ENCODE data around the gene TTBK1. TPM values are rescaled to one million over a fixed set of nuclear protein-coding genes. Genes with fewer than 3 reads are reported as not detected.

TTBK1 gene
- total RNA-seq, 2 experiments from 2014 or later, result 0.30 to 0.40 TPM

DNA sequence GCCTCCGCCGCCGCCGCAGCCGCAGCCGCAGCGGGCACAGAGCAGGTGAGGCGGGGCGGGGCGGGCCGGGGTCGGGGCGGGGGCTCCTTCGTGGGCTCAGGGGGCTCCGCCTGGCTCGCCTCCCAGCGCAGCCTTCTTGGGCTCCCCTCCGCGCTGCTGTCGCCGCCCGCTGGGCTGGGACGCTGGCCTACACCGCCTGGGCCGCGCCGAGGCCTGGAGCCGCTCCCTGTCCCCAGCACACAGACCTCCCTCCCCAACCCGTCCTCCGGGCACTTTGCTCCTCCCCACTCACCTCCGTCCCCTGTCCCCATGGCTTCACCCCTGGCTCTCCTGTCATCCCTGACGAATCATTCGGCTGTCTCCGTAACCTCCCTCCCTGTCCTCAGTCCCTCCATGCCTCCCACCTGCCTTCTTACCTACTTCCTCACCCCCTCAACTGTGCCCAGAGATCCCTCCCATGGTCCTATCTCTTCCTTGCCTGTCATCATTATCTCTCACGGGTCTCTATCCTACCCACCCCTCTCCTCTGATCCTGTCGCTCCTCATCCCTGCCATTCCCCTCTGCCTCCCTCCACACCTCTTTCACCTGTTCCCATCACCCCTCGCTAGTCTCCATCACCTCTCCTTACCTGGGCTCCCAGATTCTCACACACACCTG is 512 bp downstream of the TTBK1 start:
- peaks cover 17% of the 10 kb centered on the region for H3K4me1 Mint-ChIP-seq

DNA sequence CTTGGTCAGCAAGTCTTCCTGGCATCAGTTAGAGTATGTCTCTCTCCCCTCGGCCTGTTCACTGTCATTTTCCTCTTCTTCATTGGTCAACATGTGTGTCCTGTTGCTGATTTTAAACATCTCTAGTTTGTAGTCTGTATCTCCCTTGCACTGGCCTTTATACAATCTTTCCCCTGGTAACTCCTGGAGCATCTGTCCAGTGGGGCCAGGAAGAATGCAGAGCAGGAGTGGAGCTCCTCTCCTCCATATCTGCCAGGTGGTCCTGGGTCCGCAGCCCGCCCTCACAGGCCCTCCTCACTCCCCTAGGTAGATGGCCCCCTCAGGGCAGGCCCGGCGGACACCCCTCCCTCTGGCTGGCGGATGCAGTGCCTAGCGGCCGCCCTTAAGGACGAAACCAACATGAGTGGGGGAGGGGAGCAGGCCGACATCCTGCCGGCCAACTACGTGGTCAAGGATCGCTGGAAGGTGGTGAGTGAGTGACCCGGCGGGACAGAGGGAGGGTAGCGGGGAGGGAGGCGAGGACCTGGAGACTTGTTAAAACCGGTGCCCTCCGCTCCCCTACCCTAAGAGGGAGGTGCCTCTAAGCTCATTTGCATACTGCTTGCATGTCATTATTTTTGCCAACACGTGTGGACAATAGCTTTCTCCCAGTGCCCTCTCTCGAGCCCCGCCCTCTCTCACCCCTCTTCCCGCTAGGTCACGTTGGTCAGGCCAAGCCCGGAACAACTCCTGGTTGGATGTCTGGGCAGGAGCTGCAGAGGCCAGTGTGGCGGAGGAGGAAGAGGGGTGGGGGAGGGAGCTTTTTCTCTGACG is 3.2 kb downstream of the TTBK1 start:
- intact Hi-C loops (cut with DNase I, micrococcal nuclease), result loop anchor here (1.0 to 5.0 kb wide), 12 partner anchors 17 to 383 kb away; partner anchors contain the start of genes ABCC10 (in 2 of the 2), DNPH1 (in 2 of the 2), CNPY3 (in 1 of the 2) and GTPBP2 (in 1 of the 2)
- Mint-ChIP-seq H3K9me3 (ENCODE audit: low read depth) (no peaks in the 10 kb centered on the region), H3K27me3 (peaks cover 11% of the 10 kb centered on the region), H3K27ac (peak overlapping the region; percentile 62), H3K4me1 (peaks cover 23% of the 10 kb centered on the region), H3K36me3 (ENCODE audit: low read depth) (no peaks in the 10 kb centered on the region), H3K4me3 (peak overlapping the region; percentile 68)
- ATAC-seq (peak; percentile 34), DNase-seq (peak; percentile 47)
- CTCF ChIA-PET, result interaction anchor here (0.6 to 1.9 kb wide), 2 partner anchors 17 to 399 kb away, joined by 3 to 8 read pairs; partner anchors contain the start of gene DNPH1
- POLR2A ChIA-PET, result interaction anchor here (0.6 to 1.2 kb wide), 2 partner anchors 9 to 271 kb away, joined by 3 to 5 read pairs; partner anchors contain the start of gene POLR1C

More for the DNA sequence above, 512 bp downstream of the TTBK1 start:
- peaks cover 9% of the 10 kb centered on the region for H3K27me3 Mint-ChIP-seq
- no peak overlapping the region for H3K27ac Mint-ChIP-seq
- H3K36me3 Mint-ChIP-seq (ENCODE audit: low read depth), result no peaks in the 10 kb centered on the region
- peaks cover 4% of the 10 kb centered on the region for H3K9me3 Mint-ChIP-seq (ENCODE audit: low read depth)
- intact Hi-C loops (cut with DNase I, micrococcal nuclease), result no loop called here
- ATAC-seq (no peak), DNase-seq (no peak)
- no peak overlapping the region for H3K4me3 Mint-ChIP-seq
- CTCF ChIA-PET, result interaction anchor here (0.8 to 1.4 kb wide), 2 partner anchors 15 to 268 kb away, joined by 3 to 4 read pairs; partner anchors contain the start of gene DNPH1
- POLR2A ChIA-PET, result no interaction called here

DNA sequence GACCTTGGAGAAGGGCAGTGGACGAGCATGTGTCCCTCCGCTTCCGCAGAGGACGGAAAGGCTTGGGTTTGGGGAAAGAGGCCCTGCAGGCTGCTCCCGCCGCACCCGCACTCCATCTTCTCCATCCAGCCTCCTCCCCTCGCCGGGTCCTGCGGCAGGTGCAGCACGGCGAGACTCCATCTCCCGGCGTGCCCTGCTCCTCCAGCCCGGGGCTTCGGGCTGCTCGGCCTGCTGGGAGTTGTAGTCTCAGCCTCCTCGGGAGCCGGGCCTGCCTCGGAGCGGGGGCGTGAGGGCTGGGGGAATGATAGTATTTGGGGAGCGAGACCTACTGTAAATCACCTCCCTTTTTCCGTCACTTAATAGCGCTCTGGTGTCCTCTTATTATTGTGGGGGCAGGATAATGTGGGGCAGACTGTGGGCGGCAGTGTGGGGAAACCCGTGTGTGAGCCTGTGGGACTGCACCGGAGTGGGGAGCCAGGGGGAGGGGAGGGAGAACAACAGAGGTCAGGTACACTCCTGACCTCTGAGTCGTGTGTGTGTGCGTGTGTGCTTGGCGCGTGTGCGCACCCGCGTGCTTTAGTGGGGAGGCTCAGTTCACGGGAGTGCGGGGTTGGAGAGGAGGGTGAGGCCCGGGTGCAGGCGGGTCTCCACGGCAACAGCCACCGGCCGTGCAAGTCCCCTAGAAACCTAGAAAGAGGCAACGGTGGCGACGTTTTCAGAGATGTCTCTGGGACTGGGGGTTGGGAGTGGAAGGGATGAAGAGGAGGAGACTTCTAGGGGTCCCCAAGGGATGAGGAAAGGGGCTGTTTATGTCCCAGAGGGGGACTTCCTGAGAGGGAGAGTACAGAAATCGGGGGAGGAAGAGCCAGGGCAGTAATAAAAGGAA is 4.1 kb downstream of the TTBK1 start:
- ATAC-seq (peak; percentile 99), DNase-seq (peak; percentile 94)
- peaks cover 25% of the 10 kb centered on the region for H3K4me1 Mint-ChIP-seq
- H3K4me3 Mint-ChIP-seq, result peak overlapping the region; percentile 68
- ChIA-PET POLR2A (interaction anchor here (0.6 to 1.2 kb wide), 2 partner anchors 9 to 270 kb away, joined by 3 to 5 read pairs; partner anchors contain the start of gene POLR1C), CTCF (interaction anchor here (0.6 to 1.9 kb wide), 2 partner anchors 18 to 270 kb away, joined by 3 to 8 read pairs; partner anchors contain the start of gene DNPH1)
- H3K27me3 Mint-ChIP-seq, result peaks cover 14% of the 10 kb centered on the region
- H3K36me3 Mint-ChIP-seq (ENCODE audit: low read depth), result no peaks in the 10 kb centered on the region
- no peaks in the 10 kb centered on the region for H3K9me3 Mint-ChIP-seq (ENCODE audit: low read depth)
- intact Hi-C loops (cut with DNase I, micrococcal nuclease), result loop anchor here (1.0 to 5.0 kb wide), 12 partner anchors 18 to 382 kb away; partner anchors contain the start of genes ABCC10 (in 2 of the 2), DNPH1 (in 2 of the 2), CNPY3 (in 1 of the 2) and GTPBP2 (in 1 of the 2)
- peak overlapping the region; percentile 62 for H3K27ac Mint-ChIP-seq

DNA sequence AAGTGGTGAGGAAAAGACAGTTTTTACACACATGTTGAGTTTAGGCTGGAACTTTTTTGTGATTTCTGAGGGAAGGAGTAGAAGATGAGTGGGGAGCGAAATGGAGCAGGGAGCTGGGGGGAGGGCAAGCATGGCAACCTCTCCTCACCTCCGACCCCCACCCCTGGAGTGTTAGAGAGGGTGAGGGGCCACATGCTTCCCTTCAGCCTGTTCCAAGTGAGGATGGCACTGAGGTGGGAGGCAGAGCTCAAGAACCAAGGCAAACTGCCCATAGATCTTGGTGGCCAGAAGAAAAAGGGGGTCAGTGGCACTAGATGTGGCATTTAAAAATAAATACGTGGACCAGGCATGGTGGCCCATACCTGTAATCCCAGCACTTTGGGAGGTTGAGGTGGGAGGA is 4.8 kb downstream of the TTBK1 start:
- Mint-ChIP-seq H3K27ac (peak overlapping the region; percentile 62), H3K36me3 (ENCODE audit: low read depth) (no peaks in the 10 kb centered on the region), H3K9me3 (ENCODE audit: low read depth) (no peaks in the 10 kb centered on the region), H3K4me1 (peaks cover 25% of the 10 kb centered on the region), H3K27me3 (peaks cover 18% of the 10 kb centered on the region), H3K4me3 (peak overlapping the region; percentile 68)
- DNase-seq, result no peak
- ChIA-PET POLR2A (no interaction called here), CTCF (interaction anchor here (0.6 to 1.9 kb wide), 2 partner anchors 19 to 269 kb away, joined by 3 to 8 read pairs; partner anchors contain the start of gene DNPH1)
- intact Hi-C loops (cut with DNase I, micrococcal nuclease), result loop anchor here in 1 of 2 experiments (5.0 kb wide), 1 partner anchor 76 kb away; the partner anchor contains the start of gene SRF
- ATAC-seq, result no peak

- intact Hi-C loops (cut with DNase I, micrococcal nuclease), result loop anchor here in 1 of 2 experiments (5.0 kb wide), 1 partner anchor 76 kb away; the partner anchor contains the start of gene SRF
These were observed 5.5 kb downstream of the TTBK1 start for GRCh38 chr6:43248791-43249190.

GRCh38 chr6:43250992-43251373 is 7.7 kb downstream of the TTBK1 start:
- Mint-ChIP-seq H3K36me3 (ENCODE audit: low read depth) (no peaks in the 10 kb centered on the region), H3K4me3 (no peak overlapping the region), H3K9me3 (ENCODE audit: low read depth) (no peaks in the 10 kb centered on the region), H3K27me3 (peaks cover 18% of the 10 kb centered on the region), H3K4me1 (peaks cover 32% of the 10 kb centered on the region), H3K27ac (no peak overlapping the region)
- intact Hi-C loops (cut with DNase I, micrococcal nuclease), result no loop called here
- peak; percentile 53 for DNase-seq
- no peak for ATAC-seq
- POLR2A ChIA-PET, result no interaction called here
- CTCF ChIA-PET, result interaction anchor here (0.7 to 1.3 kb wide), 3 partner anchors 16 to 22 kb away, joined by 3 read pairs; partner anchors contain the start of gene DNPH1

More at GRCh38 chr6:43248791-43249190, 5.5 kb downstream of the TTBK1 start:
- Mint-ChIP-seq H3K9me3 (ENCODE audit: low read depth) (no peaks in the 10 kb centered on the region), H3K27me3 (peaks cover 18% of the 10 kb centered on the region), H3K4me1 (peaks cover 25% of the 10 kb centered on the region), H3K4me3 (no peak overlapping the region), H3K36me3 (ENCODE audit: low read depth) (no peaks in the 10 kb centered on the region), H3K27ac (no peak overlapping the region)
- ChIA-PET POLR2A (no interaction called here), CTCF (interaction anchor here (0.5 to 0.7 kb wide), 2 partner anchors 14 to 257 kb away, joined by 3 to 4 read pairs; no protein-coding TSS in a partner anchor)
- ATAC-seq (no peak), DNase-seq (no peak)

- Mint-ChIP-seq H3K27ac (no peak overlapping the region), H3K4me3 (no peak overlapping the region), H3K9me3 (ENCODE audit: low read depth) (no peaks in the 10 kb centered on the region), H3K36me3 (ENCODE audit: low read depth) (no peaks in the 10 kb centered on the region), H3K4me1 (peaks cover 22% of the 10 kb centered on the region), H3K27me3 (peaks cover 18% of the 10 kb centered on the region)
- POLR2A ChIA-PET, result interaction anchor here (0.7 kb wide), 1 partner anchor 506 kb away, joined by 3 read pairs; no protein-coding TSS in a partner anchor
- CTCF ChIA-PET, result interaction anchor here (0.7 to 1.7 kb wide), 6 partner anchors 11 to 1000 kb away, joined by 3 to 6 read pairs (median 4); partner anchors contain the start of gene DNPH1
- DNase-seq, result no peak
- no peak for ATAC-seq
- intact Hi-C loops (cut with DNase I, micrococcal nuclease), result no loop called here
These were observed 10.1 kb downstream of the TTBK1 start for GRCh38 chr6:43253401-43253800.

DNA sequence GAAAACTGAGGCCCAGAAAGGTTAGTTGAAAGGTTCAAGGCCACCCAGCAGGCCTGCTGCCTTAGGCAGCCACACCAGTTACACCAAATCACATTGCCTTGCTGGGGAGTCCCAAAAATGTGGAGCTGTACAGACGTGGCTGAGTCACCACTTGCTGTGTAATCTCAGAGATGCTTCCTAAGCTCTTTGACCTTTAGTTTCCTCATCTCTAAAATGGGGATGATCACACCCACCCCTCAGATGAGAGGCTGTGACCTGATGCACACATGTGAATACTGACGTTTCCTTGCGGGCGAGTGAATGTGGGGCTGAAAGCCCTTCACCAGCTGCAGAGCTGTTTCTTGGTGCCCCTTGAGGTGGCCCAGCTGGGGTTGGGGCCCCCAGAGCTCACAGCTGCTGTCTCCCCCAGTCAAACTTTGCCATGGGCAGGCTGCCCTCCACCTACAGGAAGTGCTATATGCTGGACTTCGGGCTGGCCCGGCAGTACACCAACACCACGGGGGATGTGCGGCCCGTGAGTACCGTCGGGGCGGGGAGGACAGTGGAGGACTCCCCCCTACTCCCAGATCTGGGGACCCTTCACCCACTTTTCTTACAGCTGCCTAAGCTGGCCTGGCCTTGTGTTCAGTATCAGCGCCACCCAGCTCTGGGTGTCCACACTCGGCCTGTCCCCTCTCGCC is 11.0 kb downstream of the TTBK1 start:
- POLR2A ChIA-PET, result interaction anchor here (0.7 kb wide), 1 partner anchor 507 kb away, joined by 3 read pairs; no protein-coding TSS in a partner anchor
- CTCF ChIA-PET, result interaction anchor here (0.6 to 1.7 kb wide), 3 partner anchors 12 to 186 kb away, joined by 3 to 4 read pairs (median 3); no protein-coding TSS in a partner anchor
- Mint-ChIP-seq H3K27me3 (peaks cover 18% of the 10 kb centered on the region), H3K27ac (no peak overlapping the region), H3K4me3 (no peak overlapping the region), H3K4me1 (peaks cover 22% of the 10 kb centered on the region), H3K36me3 (ENCODE audit: low read depth) (no peaks in the 10 kb centered on the region), H3K9me3 (ENCODE audit: low read depth) (no peaks in the 10 kb centered on the region)
- DNase-seq (peak; percentile 65), ATAC-seq (peak; percentile 87)
- intact Hi-C loops (cut with DNase I, micrococcal nuclease), result no loop called here

DNA sequence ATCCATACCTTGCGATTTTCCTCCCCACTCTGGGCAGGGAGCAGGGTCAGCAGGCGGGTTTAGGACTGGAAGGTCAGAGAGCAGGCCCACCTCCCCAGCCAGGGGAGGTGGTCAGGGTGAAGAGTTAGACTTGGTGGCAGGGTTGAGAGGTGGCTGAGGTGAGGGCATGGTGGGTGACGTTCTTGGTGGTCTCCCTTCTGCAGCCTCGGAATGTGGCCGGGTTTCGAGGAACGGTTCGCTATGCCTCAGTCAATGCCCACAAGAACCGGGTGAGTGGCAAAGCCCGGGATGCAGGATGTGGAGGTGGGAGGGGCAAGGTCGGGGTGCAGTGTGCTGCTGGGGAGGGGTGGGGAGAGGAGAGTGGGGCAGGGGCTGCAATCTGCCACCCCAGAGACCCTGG is 11.6 kb downstream of the TTBK1 start:
- H3K4me1 Mint-ChIP-seq, result peaks cover 22% of the 10 kb centered on the region
- no peaks in the 10 kb centered on the region for H3K36me3 Mint-ChIP-seq (ENCODE audit: low read depth)
- DNase-seq (no peak), ATAC-seq (no peak)
- no peak overlapping the region for H3K27ac Mint-ChIP-seq
- peaks cover 18% of the 10 kb centered on the region for H3K27me3 Mint-ChIP-seq
- intact Hi-C loops (cut with DNase I, micrococcal nuclease), result no loop called here
- CTCF ChIA-PET, result interaction anchor here (0.6 to 1.5 kb wide), 2 partner anchors 25 to 185 kb away, joined by 3 to 5 read pairs; partner anchors contain the start of gene DNPH1
- H3K4me3 Mint-ChIP-seq, result no peak overlapping the region
- POLR2A ChIA-PET, result no interaction called here
- H3K9me3 Mint-ChIP-seq (ENCODE audit: low read depth), result no peaks in the 10 kb centered on the region

Measured in activated CD4-positive, alpha-beta T cell treated with anti-CD3 and anti-CD28 coated beads for 36 hours (primary cell).